CD4-positive, alpha-beta T cell treated with Interleukin-6 for 4 hours (primary cell): ENCODE results near the gene DIS3.
"Not testable (repeated sequence)": the region's sequence is repeated elsewhere in the genome, so short reads cannot be mapped to it uniquely, and the experiment has no call there.

Experiments
- DNase-seq: peaks from one replicate; pipeline ENCODE4 v3.0.0-alpha.2; 2020; ENCODE audit warnings: mixed read lengths

Gene DIS3

DNA sequence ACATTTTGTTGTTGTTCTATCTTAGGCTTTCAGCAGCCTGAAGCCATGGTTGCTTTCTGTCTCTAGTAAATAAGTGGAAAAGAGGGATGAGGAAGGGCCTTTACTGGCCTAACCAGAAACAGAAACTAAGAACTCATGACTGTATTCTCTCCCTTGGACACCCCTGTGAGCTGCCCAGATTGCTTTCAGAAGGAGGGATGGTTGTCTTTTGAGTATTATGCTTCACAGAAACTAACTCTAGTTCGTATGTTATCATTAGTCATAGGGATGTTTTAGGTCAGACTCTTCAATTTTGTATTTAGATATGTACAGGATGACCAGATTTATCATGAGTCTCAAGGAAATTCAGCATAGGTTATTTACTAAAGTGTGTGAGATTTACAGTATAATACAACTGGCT, 36.4 kb downstream of the DIS3 start:
- DNase-seq: no peak

DNA sequence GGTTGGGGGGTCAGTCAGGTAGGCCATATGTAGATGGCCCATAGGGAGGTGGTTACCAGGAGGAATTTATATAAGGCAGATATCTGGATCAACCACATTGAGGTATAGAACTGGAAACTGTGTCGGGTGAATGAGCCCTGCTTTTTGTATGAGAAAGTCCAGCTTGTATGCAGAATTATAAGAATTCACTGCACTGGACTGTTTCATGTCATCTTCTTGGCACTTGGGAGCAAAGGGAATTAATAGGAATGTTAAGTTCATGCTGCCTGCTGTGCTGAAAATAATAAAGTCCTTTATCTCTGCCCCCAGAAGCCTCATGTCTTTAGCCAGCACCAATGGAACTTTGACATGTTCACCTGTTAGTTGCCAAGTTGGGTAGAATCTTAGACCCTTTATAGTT, 41.7 kb downstream of the DIS3 start:
- no peak for DNase-seq

DNA sequence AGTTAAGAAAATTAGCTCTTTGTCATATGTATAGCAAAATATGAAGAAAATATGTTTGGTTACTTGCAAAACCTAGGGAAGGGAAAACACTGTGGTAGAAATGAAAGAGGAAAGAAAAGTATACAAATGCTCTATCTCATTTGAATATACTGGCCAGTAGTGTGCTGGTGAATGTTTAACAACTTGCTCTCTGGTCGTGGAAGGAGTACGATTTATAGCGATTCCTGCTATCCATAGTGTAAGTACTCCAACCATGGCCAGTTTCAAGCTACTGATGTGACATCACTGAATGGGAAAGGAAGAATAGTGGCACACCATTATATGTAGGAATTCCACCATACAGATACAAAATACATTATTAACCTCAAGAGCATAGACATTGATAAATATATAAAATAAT, 44.7 kb downstream of the DIS3 start:
- DNase-seq: no peak

DNA sequence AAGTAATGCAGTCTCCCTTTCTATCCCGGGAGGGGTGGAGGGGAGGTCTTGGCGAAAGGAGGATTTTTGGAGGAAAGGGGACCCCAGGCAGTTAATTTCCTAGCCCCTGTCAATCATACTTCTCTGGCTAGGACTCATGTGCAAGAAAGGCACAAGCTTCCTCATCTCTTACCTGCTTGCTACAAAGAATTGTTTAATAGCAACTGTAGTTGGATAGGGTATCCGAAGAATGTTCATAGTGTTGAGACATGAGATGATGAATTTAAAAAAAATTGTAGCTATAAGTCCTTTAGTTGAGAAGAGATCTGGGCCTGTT, 53.5 kb downstream of the DIS3 start:
- DNase-seq: no peak

DNA sequence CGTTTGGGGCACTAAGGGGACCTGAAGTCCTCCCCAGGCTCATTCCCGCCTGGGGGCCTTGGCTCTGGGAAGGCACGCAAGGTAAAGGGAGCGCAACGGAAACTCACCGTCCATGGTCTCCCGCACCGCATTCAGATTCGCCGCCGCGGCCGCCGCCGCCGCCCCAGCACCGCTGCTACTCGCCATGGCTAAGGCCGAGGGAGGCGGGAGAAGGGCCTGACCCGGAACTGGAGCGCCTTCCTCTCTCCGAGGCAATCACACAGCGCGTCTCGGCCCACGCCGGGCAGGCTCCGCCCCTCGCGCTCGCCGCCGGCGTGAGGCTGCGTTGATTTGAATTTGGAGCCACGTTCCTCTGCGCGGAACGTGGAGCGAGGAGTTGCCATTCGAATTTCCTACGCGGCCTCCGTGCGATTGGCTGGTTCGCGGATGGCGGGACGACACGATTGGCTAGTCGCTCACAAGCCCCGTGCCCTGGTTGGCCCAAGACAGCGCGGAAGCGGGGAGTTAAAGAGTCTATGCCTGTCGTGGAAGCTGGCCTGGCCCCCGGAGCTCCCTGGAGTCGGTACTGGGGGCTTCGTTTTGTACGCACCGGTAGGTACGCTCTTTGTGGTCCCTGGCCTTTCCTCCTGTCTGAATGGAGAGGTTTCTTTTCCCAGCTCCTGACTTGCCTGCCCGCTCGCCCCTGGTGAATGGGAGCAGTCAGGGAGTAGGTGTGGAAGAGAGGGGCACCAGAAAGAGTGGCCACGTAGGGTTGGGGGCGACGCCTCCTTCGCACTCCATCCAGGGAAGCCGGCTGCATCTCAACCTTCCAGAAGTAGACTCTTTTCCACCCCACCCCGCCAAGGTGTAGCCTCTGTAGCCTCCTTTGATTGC, 54.0 kb downstream of the DIS3 start, which contains the start of the genes BORA and MZT1:
BORA (plus strand) TSS at position 507 of the 873 bp plus-strand sequence. CDS start 1,018 bp downstream, outside the sequence.
MZT1 (minus strand) TSS at position 213 of the 873 bp plus-strand sequence; CDS start at position 186, 27 bp downstream.
- peak; percentile 95 for DNase-seq

DNA sequence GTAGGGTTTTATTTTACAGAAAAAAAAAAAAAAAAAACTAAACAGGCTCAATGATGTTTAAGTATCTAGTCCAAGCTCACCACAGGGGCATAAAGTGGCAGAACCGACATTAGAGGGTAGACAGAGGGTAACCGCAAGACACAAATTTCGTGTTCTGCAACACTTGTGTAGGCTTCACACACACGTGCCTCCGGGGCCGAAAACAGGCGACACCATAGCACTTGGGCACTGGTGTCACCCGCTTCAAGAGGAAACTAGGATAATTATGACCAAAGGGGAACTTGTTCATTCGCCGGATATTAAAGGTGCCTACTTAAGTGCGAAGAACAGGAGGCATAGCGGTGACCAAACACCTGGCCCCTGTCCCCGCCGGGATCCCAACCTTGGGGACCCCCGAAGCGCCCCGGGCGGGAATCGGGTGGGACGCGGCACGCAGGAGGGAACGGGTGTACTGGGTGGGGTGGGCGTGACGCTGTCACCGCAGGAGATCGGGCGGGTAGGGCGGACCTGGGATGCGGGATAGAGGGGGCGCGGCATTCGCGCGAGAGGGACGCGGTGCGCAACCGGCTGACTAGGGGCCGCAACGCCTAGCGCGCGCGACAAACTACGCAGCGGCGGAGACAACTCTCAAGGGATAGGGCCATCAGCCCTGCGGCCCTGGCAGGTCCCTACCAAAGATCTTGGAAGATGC, 54.8 kb downstream of the DIS3 start:
- DNase-seq: peak; percentile 38

DNA sequence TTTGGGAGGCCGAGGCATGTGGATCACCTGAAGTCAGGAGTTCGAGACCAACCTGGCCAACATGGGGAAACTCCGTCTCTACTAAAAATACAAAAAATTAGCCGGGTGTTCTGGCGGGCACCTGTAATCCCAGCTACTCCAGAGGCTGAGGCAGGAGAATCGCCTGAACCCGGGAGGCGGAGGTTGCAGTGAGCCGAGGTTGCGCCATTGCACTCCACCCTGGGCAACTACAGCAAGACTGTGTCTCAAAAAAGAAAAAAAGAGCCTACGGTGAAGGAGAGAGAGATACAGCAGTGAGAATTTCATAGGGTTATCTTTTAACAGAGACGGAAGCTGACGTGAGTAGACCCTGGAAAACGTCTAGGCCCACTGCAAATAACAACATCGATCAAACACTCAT, 55.5 kb downstream of the DIS3 start:
- not testable (repeated sequence) for DNase-seq

DNA sequence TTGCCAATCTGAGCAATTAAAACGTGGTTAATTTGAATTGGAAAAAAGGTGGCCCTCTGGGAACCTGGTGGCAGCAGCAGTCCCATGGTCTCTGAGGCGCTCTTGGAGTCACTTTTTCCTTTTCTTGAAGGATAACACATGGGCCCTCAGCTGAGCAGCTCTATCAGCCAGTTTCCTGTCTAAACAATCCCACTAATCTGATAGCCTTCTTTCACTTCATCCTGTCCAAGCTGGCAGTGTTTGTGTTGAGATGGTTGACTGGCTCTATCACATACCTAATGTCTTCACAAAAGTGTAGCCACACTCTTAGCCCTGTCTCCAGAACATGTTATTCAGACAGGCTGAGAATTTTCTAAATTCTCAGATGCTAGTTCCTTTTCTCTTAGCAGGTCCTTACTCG, 64.9 kb downstream of the DIS3 start:
- no peak for DNase-seq
